Activated CD8-positive, alpha-beta T cell treated with anti-CD3 and anti-CD28 coated beads, Interleukin-2, amount 10 ng/mL, durations not matched to agents 7 days and 5 days (primary cell): Measurements from ENCODE around the gene ZNF316. TPM values are rescaled to one million over a fixed set of nuclear protein-coding genes. Genes with fewer than 3 reads are reported as not detected.

Source experiments
- ATAC-seq: fragments of 150-1000 bp; cut with Tn5 transposase; one replicate; pipeline ENCODE4 v1.10.0; 2021; ENCODE audit warnings: moderate library complexity
- CTCF ChIA-PET: fragments of 350-600 bp; sonication (Branson Sonifier 250); formaldehyde crosslinking; loops from one replicate; lab custom pipeline; 2021; ENCODE audit warnings: antibody characterized with exemption; lab: Charles Lee
- POLR2A ChIA-PET: fragments of 350-600 bp; sonication (Branson Sonifier 250); formaldehyde crosslinking; loops from one replicate; lab custom pipeline; 2021; ENCODE audit warnings: antibody characterized with exemption; lab: Charles Lee
- DNase-seq: peaks from one replicate; pipeline ENCODE4 v3.0.0-alpha.2; 2020
- H3K27ac Mint-ChIP-seq: one replicate; pipeline ENCODE4 v1.8.0; 2021; ENCODE audit warnings: mild to moderate bottlenecking, mixed read lengths
- H3K27me3 Mint-ChIP-seq: one replicate; pipeline ENCODE4 v1.8.0; 2021; ENCODE audit warnings: low read depth, mixed read lengths
- H3K36me3 Mint-ChIP-seq: one replicate; pipeline ENCODE4 v1.8.0; 2021; ENCODE audit warnings: low read depth, mixed read lengths
- H3K4me1 Mint-ChIP-seq: one replicate; pipeline ENCODE4 v1.8.0; 2021; ENCODE audit warnings: low read depth, mixed read lengths
- H3K4me3 Mint-ChIP-seq: one replicate; pipeline ENCODE4 v1.8.0; 2021; ENCODE audit warnings: mild to moderate bottlenecking, mixed read lengths
- H3K9me3 Mint-ChIP-seq: one replicate; pipeline ENCODE4 v1.8.0; 2022; ENCODE audit warnings: mixed read lengths; ENCODE audit not compliant: insufficient read depth
- total RNA-seq, 2 experiments: library from RNA; stranded (reverse); gene quantifications; one replicate each; pipeline ENCODE4 v1.2.3, GENCODE V29; 2021

Gene ZNF316
- total RNA-seq, 2 experiments from 2014 or later: 24.2 to 26.8 TPM

DNA sequence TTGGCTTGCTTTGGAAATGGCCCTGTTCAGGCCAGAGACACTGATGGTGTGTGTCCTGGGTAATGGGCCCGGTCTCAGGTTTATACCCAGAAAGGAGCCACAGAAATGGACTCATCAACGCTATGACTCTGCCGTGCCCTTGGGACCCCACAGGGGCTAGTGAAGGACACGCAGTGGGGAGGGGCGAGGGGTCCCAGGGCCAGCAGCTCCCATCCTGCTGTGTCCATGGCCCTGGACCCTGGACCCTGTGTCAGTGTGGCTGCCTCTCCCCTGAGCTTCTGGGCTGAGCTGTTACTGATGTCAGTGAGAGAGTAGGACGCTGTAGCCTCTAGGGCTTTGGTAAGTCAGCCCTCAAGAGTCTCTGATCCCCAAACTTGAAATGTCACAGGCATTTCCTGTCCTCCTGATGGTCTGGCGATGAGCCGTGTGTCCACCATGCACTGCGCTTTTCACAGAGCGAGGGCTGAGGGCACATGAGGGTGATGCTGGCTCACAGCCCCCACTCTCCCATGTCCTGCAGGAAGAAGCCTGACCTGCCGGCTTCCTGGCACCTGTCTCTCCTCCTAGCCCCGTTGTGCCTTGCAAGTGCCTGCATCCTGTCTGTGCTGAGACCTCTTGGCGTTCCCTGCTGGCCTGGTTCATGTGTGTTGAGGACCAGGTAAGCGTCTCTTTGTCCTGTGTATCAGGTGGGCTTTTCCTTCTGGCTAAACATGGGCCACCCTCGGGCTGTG lies 4.4 kb downstream of the ZNF316 start:
- DNase-seq (no peak), ATAC-seq (no peak)
- Mint-ChIP-seq H3K36me3 (peaks cover 57% of the 10 kb centered on the region), H3K27ac (no peak overlapping the region), H3K4me3 (no peak overlapping the region), H3K27me3 (no peaks in the 10 kb centered on the region), H3K9me3 (no peaks in the 10 kb centered on the region), H3K4me1 (peaks cover 27% of the 10 kb centered on the region)
- CTCF ChIA-PET: no interaction called here
- POLR2A ChIA-PET: no interaction called here

DNA sequence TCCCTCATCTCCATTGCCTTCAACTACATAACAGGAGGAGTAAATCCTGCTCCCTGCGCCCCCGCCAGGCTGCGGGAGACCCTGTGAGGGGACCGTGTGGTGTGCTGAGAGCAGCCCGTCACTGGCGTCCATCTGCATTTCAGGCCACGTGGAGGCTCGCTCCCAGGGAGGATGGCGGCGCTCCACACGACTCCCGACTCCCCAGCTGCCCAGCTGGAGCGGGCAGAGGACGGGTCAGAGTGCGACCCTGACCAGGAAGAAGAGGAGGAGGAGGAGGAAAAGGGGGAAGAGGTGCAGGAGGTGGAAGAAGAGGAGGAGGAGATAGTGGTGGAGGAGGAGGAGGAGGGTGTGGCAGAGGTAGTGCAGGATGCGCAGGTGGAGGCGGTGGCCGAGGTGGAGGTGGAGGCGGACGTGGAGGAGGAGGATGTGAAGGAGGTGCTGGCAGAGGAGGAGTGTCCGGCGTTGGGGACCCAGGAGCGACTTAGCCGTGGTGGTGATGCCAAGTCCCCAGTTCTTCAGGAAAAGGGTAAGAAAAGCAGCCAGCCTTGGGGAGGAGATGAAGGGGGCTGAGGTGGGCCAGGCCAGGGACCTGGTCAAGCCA lies 5.2 kb downstream of the ZNF316 start:
- Mint-ChIP-seq H3K36me3 (peaks cover 66% of the 10 kb centered on the region), H3K27me3 (no peaks in the 10 kb centered on the region), H3K4me3 (no peak overlapping the region), H3K9me3 (no peaks in the 10 kb centered on the region), H3K4me1 (peaks cover 26% of the 10 kb centered on the region), H3K27ac (no peak overlapping the region)
- ATAC-seq: no peak
- DNase-seq: no peak
- ChIA-PET CTCF (no interaction called here), POLR2A (no interaction called here)

DNA sequence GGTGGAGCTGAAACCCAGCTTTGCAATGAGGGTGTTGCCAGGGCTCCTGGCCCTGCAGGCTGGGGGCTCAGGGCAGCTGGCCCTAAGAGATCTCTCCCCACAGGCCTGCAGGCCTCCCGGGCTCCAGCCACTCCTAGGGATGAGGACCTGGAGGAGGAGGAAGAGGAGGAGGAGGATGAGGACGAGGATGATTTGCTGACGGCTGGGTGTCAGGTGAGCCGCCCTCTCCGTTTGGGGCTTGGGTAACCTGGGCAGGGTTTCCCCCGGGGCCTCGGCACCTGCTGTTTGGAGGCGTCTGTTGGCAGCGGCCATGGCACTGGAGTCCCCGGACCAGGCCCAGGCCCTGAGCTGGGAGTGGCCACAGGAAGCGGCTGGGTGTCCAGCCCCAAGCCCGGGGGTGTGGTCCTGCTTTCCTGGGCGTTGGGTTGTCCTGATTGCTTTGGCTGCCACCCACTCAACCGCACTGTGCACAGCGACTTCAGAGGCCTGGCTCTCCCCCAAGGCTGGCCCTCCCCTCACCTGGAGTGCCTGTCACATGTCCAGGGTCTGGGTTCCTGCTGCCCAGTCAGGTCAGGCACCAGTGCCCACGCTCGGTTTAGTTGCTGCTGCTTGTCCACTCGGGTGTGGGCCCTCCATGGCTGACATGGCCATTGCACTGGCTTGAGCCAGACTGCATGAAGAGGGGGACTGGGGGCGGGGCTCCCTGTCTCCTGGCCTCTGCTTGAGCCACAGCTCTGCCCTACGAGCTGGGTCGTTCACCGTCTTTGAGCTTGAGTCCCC lies 5.9 kb downstream of the ZNF316 start:
- Mint-ChIP-seq H3K36me3 (peaks cover 69% of the 10 kb centered on the region), H3K4me3 (no peak overlapping the region), H3K4me1 (peaks cover 22% of the 10 kb centered on the region), H3K9me3 (no peaks in the 10 kb centered on the region), H3K27ac (no peak overlapping the region), H3K27me3 (no peaks in the 10 kb centered on the region)
- POLR2A ChIA-PET: no interaction called here
- DNase-seq: no peak
- no peak for ATAC-seq
- CTCF ChIA-PET: no interaction called here

DNA sequence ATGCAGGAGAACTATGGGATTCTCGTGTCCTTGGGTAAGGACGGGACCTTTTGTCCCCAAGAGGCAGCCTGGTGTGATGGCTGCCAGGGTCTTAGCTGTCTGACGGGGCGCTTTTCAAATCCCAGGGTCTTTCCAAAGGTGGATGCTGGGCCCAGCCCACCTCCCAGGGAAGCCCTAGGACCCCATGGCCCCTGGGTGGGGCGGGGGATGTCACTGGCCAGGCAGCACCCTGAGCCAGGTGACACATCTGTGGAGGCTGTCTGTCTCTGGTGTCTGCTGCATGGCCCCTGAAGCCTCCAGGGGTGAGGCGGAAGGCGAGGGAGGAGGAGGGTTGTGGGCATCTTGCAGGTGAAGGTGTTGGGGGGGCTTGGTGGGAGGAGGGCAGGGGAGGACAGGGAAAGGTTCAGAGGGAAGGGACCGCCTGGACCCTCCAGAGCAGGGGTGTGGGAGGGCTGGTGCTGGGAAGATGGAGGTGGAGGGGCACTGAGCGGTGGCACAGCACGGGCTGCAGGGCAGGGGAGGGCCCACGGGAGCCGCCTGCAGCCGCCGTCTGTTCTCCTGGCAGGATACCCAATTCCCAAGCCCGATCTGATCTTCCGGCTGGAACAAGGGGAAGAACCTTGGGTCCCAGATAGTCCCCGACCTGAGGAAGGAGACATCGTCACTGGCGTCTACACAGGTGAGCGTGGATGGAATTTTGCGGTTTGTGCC lies 7.0 kb downstream of the ZNF316 start:
- POLR2A ChIA-PET: no interaction called here
- DNase-seq (no peak), ATAC-seq (no peak)
- Mint-ChIP-seq H3K27ac (no peak overlapping the region), H3K27me3 (no peaks in the 10 kb centered on the region), H3K36me3 (peaks cover 71% of the 10 kb centered on the region), H3K4me3 (no peak overlapping the region), H3K4me1 (peaks cover 12% of the 10 kb centered on the region), H3K9me3 (no peaks in the 10 kb centered on the region)
- CTCF ChIA-PET: no interaction called here

DNA sequence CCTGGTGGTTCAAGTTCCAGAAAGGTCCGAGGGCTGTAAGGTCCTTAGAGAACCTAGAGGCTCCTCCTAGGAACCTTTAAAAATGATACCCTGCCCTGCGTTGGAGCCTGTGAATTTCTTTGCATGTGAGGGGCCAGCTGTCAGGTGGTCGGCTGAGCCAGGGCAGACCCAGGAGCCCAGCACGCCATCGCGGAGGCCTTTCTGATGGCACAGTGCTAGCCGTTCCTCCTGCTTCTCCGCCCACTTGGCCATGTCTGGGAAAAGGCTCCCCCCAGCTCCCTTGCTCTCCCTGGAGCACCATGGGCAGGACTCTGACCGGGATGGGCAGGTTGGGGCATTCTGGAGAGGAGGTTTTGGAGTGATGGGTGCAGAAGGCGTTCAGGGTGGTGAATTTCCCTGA lies 7.6 kb downstream of the ZNF316 start:
- Mint-ChIP-seq H3K4me3 (no peak overlapping the region), H3K4me1 (peaks cover 6% of the 10 kb centered on the region), H3K27me3 (no peaks in the 10 kb centered on the region), H3K36me3 (peaks cover 70% of the 10 kb centered on the region), H3K27ac (no peak overlapping the region), H3K9me3 (no peaks in the 10 kb centered on the region)
- no peak for ATAC-seq
- CTCF ChIA-PET: no interaction called here
- POLR2A ChIA-PET: no interaction called here
- DNase-seq: no peak

DNA sequence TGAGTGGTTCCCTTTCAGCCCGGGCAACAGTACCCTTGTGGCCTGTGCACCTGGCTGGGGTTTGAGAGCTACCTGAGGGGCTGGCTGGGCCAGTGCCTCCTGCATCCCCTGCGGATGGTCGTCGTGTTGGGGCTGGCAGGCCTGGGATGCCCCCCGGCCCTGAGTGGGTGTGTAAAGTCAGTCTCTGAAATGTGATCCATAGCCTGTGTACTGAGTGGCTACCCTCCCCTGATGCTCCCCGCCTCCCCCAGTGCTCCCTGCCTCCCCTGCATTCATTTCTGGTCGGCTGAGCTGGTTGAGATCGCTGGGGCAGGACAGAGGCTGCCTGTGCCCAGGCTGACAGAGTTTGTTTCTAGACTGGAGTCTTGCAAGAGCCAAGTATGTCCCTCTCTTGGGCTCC lies 9.3 kb downstream of the ZNF316 start:
- POLR2A ChIA-PET: no interaction called here
- CTCF ChIA-PET: no interaction called here
- ATAC-seq: no peak
- Mint-ChIP-seq H3K9me3 (peaks cover 6% of the 10 kb centered on the region), H3K36me3 (peaks cover 75% of the 10 kb centered on the region), H3K4me1 (no peaks in the 10 kb centered on the region), H3K4me3 (no peak overlapping the region), H3K27ac (no peak overlapping the region), H3K27me3 (no peaks in the 10 kb centered on the region)
- no peak for DNase-seq

DNA sequence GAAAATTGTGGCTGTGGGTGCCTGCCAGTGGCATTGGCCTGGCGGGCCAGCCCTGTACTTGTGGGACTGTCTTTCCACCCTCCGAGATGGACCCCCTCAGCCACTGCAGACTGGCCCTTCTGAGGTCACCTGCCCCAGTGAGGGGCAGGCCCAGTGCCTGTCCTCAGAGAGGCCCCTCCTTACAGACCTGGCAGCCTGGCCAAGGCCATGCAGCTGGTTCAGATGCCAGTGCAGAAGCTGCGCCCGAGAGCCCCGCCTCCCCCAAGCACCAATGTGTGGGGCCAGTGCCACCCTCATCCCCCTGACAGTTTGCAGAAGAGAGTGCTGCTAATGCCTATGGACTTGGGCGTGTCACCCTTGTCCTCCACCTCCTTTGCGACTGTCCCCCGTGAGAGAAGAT lies 10.0 kb downstream of the ZNF316 start:
- POLR2A ChIA-PET: no interaction called here
- peaks cover 6% of the 10 kb centered on the region for H3K9me3 Mint-ChIP-seq
- peaks cover 75% of the 10 kb centered on the region for H3K36me3 Mint-ChIP-seq
- ATAC-seq (no peak), DNase-seq (no peak)
- CTCF ChIA-PET: no interaction called here
- no peak overlapping the region for H3K27ac Mint-ChIP-seq
- no peaks in the 10 kb centered on the region for H3K4me1 Mint-ChIP-seq
- H3K4me3 Mint-ChIP-seq: no peak overlapping the region
- H3K27me3 Mint-ChIP-seq: no peaks in the 10 kb centered on the region

GRCh38 chr7:6647541-6647940 lies 10.4 kb downstream of the ZNF316 start:
- Mint-ChIP-seq H3K27me3 (no peaks in the 10 kb centered on the region), H3K4me3 (no peak overlapping the region), H3K9me3 (peaks cover 6% of the 10 kb centered on the region), H3K36me3 (peaks cover 75% of the 10 kb centered on the region), H3K27ac (no peak overlapping the region), H3K4me1 (no peaks in the 10 kb centered on the region)
- ATAC-seq (no peak), DNase-seq (no peak)
- ChIA-PET POLR2A (no interaction called here), CTCF (no interaction called here)

GRCh38 chr7:6648066-6648814 lies 11.1 kb downstream of the ZNF316 start:
- Mint-ChIP-seq H3K4me1 (no peaks in the 10 kb centered on the region), H3K9me3 (peaks cover 6% of the 10 kb centered on the region), H3K36me3 (peaks cover 77% of the 10 kb centered on the region), H3K4me3 (no peak overlapping the region), H3K27me3 (no peaks in the 10 kb centered on the region), H3K27ac (no peak overlapping the region)
- DNase-seq (no peak), ATAC-seq (no peak)
- ChIA-PET CTCF (no interaction called here), POLR2A (no interaction called here)

GRCh38 chr7:6648815-6649104 lies 11.6 kb downstream of the ZNF316 start:
- ATAC-seq (no peak), DNase-seq (no peak)
- Mint-ChIP-seq H3K27ac (no peak overlapping the region), H3K9me3 (peaks cover 6% of the 10 kb centered on the region), H3K27me3 (no peaks in the 10 kb centered on the region), H3K4me1 (no peaks in the 10 kb centered on the region), H3K4me3 (no peak overlapping the region), H3K36me3 (peaks cover 74% of the 10 kb centered on the region)
- ChIA-PET CTCF (no interaction called here), POLR2A (no interaction called here)

DNA sequence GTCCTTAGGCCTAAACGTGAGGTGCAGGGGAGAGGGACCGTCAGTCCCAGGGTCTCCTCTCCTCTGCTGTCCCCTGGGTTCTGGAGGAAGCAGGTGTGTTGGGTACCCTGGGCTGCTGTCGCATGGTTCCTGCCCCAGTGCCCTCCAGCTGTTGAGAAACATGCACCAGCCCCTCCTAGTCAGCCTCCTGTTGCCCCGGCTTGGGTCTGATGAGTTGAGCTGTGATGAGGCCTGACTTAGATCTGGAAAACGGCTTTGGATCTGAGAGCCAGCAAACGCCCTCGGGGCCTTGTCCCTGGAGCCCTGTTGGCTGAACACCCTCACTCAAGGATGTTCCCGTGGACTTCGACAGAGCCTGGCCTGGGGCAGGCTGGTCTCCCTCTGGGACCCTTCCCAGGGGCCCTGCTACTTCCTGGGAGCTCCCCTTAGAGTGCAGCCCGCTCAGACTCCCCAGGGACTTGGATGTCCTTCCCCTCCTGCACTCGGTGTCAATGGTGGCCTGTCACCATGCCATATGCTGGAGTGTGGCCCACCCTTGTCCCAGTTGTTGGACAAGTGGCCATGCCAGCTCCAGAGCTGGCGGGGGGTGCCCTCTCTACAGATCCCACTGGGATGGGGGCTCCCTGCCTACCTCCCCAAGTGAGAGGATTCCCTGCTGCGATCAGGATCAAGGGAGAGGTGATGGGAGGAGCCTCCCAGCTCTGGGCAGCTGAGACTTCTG lies 12.3 kb downstream of the ZNF316 start:
- Mint-ChIP-seq H3K9me3 (peaks cover 6% of the 10 kb centered on the region), H3K4me1 (no peaks in the 10 kb centered on the region), H3K27me3 (no peaks in the 10 kb centered on the region), H3K27ac (no peak overlapping the region), H3K4me3 (no peak overlapping the region), H3K36me3 (peaks cover 69% of the 10 kb centered on the region)
- POLR2A ChIA-PET: no interaction called here
- DNase-seq (no peak), ATAC-seq (no peak)
- CTCF ChIA-PET: no interaction called here
